Measurements from ENCODE around the gene FAM24B.

DNA sequence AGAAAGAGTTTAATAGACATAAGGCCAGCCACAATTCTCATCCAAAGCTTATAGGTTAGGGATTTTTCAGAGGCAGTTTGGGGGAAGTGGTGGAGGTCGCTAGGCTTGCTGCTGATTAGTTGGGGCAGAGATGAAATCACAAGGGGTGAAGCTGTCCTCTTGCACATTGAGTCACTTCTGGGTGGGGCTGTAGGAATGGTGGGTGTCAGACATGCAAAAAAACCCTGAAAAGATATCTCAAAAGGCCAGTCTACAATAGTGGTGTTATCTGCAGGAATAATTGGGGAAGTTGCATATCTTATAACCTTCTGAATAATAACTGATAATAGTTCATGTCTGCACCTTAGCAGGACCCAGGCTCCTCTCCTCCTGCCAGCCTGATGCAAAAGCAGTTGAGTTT, 2.1 kb downstream of the FAM24B start:
- TF ChIP-seq, protein P1, sequence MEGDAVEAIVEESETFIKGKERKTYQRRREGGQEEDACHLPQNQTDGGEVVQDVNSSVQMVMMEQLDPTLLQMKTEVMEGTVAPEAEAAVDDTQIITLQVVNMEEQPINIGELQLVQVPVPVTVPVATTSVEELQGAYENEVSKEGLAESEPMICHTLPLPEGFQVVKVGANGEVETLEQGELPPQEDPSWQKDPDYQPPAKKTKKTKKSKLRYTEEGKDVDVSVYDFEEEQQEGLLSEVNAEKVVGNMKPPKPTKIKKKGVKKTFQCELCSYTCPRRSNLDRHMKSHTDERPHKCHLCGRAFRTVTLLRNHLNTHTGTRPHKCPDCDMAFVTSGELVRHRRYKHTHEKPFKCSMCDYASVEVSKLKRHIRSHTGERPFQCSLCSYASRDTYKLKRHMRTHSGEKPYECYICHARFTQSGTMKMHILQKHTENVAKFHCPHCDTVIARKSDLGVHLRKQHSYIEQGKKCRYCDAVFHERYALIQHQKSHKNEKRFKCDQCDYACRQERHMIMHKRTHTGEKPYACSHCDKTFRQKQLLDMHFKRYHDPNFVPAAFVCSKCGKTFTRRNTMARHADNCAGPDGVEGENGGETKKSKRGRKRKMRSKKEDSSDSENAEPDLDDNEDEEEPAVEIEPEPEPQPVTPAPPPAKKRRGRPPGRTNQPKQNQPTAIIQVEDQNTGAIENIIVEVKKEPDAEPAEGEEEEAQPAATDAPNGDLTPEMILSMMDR (IDR thresholded peaks at IDR 0.05) = no peak
- TF ChIP-seq POLR2A (IDR thresholded peaks at IDR 0.05) = no peak

All from right lobe of liver (tissue), 4 donors.